ENCODE data around the gene A4GALT. TPM values are rescaled to one million over a fixed set of nuclear protein-coding genes. Genes with fewer than 3 reads are reported as not detected.

Gene A4GALT
- total RNA-seq, 1 experiment from 2014 or later, result 22.1 TPM

DNA sequence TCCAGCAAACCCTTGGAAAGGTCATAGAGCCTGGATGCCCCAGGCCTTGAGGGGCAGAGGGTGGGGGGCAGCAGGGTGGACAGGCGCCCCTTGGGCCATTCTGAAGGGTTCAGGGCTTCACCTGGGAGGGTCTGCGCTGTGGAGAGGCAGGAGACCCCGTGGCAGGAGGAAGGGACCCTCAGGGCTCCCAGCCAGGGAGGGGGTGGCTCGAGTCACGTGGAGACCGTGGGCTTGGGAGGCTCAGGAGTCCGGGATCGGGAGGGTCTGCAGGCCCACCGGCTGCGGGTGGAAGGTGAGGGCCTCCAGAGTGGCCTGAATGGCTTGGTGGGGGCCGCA lies 48.5 kb upstream of the A4GALT start (continued):
- TF ChIP-seq SOX15 (CRISPR knock-in tag; IDR thresholded peaks at IDR 0.05) (no peak), GABPB1 (CRISPR knock-in tag; IDR thresholded peaks at IDR 0.05) (no peak), CBFB (CRISPR knock-in tag; IDR thresholded peaks at IDR 0.05; ENCODE audit: low read depth) (no peak), PRRX2 (CRISPR knock-in tag; IDR thresholded peaks at IDR 0.05) (no peak), ZNF232 (CRISPR knock-in tag; IDR thresholded peaks at IDR 0.05) (no peak)

DNA sequence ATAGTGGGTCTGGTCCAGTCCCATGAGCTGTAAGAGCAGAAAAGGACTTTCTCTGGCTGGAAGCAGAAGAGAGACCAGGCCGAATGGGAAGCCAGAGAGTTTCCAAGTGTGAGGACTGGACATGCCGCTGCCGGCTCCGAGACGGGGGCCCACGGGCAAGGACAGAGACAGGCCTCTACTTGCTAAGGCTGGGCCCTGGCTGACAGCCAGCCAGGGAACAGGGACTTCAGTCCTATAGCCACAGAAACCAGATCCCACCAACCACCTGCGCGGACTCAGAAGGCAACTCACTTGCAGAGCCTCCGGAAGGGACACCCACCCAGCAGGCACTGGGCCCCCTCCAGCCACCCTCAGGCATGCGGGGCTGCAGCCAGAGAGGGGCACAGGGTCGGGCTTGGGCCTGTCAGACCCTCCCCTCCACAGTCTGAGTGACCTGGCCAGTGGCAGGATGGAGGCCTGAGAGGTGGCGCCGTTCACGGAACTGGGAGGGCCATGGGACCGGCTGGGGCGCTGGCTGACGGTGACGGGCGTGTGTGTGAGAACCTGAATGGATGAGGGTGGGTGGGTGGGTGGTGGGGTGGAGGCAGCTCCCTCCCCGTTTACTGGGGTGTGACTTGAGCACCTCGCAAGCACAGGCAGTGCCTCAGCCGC lies 47.8 kb upstream of the A4GALT start:
- ChIA-PET CTCF (no interaction called here), POLR2A (no interaction called here)
- Mint-ChIP-seq H3K27ac (no peak overlapping the region), H3K4me3 (no peak overlapping the region), H3K4me1 (peaks cover 8% of the 10 kb centered on the region), H3K9me3 (no peaks in the 10 kb centered on the region), H3K27me3 (ENCODE audit: low read depth) (no peaks in the 10 kb centered on the region), H3K36me3 (no peaks in the 10 kb centered on the region)
- ATAC-seq (no peak), DNase-seq (ENCODE audit: low spot score) (no peak)
- TF ChIP-seq, protein P1, sequence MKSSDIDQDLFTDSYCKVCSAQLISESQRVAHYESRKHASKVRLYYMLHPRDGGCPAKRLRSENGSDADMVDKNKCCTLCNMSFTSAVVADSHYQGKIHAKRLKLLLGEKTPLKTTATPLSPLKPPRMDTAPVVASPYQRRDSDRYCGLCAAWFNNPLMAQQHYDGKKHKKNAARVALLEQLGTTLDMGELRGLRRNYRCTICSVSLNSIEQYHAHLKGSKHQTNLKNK (CRISPR knock-in tag; IDR thresholded peaks at IDR 0.05), result no peak
- TF ChIP-seq, protein P2, sequence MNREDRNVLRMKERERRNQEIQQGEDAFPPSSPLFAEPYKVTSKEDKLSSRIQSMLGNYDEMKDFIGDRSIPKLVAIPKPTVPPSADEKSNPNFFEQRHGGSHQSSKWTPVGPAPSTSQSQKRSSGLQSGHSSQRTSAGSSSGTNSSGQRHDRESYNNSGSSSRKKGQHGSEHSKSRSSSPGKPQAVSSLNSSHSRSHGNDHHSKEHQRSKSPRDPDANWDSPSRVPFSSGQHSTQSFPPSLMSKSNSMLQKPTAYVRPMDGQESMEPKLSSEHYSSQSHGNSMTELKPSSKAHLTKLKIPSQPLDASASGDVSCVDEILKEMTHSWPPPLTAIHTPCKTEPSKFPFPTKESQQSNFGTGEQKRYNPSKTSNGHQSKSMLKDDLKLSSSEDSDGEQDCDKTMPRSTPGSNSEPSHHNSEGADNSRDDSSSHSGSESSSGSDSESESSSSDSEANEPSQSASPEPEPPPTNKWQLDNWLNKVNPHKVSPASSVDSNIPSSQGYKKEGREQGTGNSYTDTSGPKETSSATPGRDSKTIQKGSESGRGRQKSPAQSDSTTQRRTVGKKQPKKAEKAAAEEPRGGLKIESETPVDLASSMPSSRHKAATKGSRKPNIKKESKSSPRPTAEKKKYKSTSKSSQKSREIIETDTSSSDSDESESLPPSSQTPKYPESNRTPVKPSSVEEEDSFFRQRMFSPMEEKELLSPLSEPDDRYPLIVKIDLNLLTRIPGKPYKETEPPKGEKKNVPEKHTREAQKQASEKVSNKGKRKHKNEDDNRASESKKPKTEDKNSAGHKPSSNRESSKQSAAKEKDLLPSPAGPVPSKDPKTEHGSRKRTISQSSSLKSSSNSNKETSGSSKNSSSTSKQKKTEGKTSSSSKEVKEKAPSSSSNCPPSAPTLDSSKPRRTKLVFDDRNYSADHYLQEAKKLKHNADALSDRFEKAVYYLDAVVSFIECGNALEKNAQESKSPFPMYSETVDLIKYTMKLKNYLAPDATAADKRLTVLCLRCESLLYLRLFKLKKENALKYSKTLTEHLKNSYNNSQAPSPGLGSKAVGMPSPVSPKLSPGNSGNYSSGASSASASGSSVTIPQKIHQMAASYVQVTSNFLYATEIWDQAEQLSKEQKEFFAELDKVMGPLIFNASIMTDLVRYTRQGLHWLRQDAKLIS (CRISPR knock-in tag; IDR thresholded peaks at IDR 0.05; ENCODE audit: borderline replicate concordance), result no peak
- TF ChIP-seq MLX (CRISPR knock-in tag; IDR thresholded peaks at IDR 0.05) (no peak), ZBTB43 (CRISPR knock-in tag; IDR thresholded peaks at IDR 0.05) (no peak), FOXK1 (CRISPR knock-in tag; IDR thresholded peaks at IDR 0.05) (no peak), MXD4 (CRISPR knock-in tag; IDR thresholded peaks at IDR 0.05; ENCODE audit: borderline replicate concordance) (no peak), KAT7 (CRISPR knock-in tag; IDR thresholded peaks at IDR 0.05; ENCODE audit: borderline replicate concordance) (no peak), ZNF317 (CRISPR knock-in tag; IDR thresholded peaks at IDR 0.05; ENCODE audit: borderline replicate concordance, low read depth) (no peak), NFE2L1 (CRISPR knock-in tag; IDR thresholded peaks at IDR 0.05) (no peak), ZNF423 (CRISPR knock-in tag; IDR thresholded peaks at IDR 0.05) (no peak), PRRX2 (CRISPR knock-in tag; IDR thresholded peaks at IDR 0.05) (no peak)
- TF ChIP-seq, protein P3, sequence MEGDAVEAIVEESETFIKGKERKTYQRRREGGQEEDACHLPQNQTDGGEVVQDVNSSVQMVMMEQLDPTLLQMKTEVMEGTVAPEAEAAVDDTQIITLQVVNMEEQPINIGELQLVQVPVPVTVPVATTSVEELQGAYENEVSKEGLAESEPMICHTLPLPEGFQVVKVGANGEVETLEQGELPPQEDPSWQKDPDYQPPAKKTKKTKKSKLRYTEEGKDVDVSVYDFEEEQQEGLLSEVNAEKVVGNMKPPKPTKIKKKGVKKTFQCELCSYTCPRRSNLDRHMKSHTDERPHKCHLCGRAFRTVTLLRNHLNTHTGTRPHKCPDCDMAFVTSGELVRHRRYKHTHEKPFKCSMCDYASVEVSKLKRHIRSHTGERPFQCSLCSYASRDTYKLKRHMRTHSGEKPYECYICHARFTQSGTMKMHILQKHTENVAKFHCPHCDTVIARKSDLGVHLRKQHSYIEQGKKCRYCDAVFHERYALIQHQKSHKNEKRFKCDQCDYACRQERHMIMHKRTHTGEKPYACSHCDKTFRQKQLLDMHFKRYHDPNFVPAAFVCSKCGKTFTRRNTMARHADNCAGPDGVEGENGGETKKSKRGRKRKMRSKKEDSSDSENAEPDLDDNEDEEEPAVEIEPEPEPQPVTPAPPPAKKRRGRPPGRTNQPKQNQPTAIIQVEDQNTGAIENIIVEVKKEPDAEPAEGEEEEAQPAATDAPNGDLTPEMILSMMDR (IDR thresholded peaks at IDR 0.05), result no peak

- CTCF ChIA-PET, result no interaction called here
- Mint-ChIP-seq H3K27ac (no peak overlapping the region), H3K27me3 (ENCODE audit: low read depth) (no peaks in the 10 kb centered on the region), H3K36me3 (no peaks in the 10 kb centered on the region), H3K4me1 (no peaks in the 10 kb centered on the region), H3K9me3 (no peaks in the 10 kb centered on the region), H3K4me3 (no peak overlapping the region)
- POLR2A ChIA-PET, result no interaction called here
- ATAC-seq (no peak), DNase-seq (ENCODE audit: low spot score) (no peak)
- TF ChIP-seq ZNF317 (CRISPR knock-in tag; IDR thresholded peaks at IDR 0.05; ENCODE audit: borderline replicate concordance, low read depth), result no peak
- no peak for TF ChIP-seq MLX (CRISPR knock-in tag; IDR thresholded peaks at IDR 0.05)
- no peak for TF ChIP-seq ERG (CRISPR knock-in tag; IDR thresholded peaks at IDR 0.05)
- TF ChIP-seq, protein P4, sequence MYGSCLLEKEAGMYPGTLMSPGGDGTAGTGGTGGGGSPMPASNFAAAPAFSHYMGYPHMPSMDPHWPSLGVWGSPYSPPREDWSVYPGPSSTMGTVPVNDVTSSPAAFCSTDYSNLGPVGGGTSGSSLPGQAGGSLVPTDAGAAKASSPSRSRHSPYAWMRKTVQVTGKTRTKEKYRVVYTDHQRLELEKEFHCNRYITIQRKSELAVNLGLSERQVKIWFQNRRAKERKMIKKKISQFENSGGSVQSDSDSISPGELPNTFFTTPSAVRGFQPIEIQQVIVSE (CRISPR knock-in tag; IDR thresholded peaks at IDR 0.05; ENCODE audit: borderline replicate concordance), result no peak
- no peak for TF ChIP-seq FOXK1 (CRISPR knock-in tag; IDR thresholded peaks at IDR 0.05)
- TF ChIP-seq, protein P3 (IDR thresholded peaks at IDR 0.05), result no peak
- TF ChIP-seq ZBTB21 (CRISPR knock-in tag; IDR thresholded peaks at IDR 0.05; ENCODE audit: borderline replicate concordance), result no peak
- TF ChIP-seq JAZF1 (CRISPR knock-in tag; IDR thresholded peaks at IDR 0.05), result no peak
These were observed 46.2 kb upstream of the A4GALT start for GRCh38 chr22:42766860-42767259.

Data from WTC11 (cell line).